HG03139 (cell line): Measurements from ENCODE around the gene PPFIA3.

Experiments used
- ATAC-seq: cut with Tn5 transposase; IDR thresholded peaks from one replicate; pipeline ENCODE4 v1.9.1; 2021; ENCODE audit not compliant: unreplicated experiment

The PPFIA3 gene

DNA sequence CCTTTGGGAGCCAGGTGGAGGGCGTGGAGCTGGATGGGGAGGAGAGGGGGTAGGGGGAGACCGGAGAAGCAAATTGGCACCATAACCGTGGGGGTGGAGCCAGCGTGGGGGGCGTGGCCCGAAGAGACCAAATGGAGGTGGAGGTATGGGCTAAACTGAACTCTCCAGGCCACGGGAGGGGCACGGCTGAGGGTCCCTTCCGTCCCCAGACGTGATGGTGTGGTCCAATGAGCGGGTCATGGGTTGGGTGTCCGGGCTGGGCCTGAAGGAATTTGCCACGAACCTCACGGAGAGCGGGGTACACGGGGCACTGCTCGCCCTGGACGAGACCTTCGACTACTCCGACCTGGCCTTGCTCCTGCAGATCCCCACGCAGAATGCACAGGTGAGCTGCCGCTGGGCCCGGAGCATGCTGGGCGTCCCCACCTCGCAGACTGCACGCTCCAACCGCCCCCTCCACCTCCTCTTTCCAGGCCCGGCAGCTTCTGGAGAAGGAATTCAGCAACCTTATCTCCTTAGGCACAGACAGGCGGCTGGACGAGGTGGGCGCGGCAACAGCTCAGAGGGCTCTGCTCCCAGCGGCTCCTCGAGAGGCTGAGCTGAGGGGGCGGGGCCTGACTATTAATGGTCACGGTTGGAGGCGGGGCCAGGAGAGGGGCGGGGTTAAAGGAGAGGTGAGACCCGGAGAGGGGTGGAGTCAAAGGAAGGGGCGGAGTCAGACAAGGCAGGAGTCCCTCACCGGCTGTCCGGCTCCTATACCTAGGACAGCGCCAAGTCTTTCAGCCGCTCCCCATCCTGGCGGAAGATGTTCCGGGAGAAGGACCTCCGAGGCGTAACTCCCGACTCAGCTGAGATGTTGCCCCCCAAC lies 29.7 kb downstream of the PPFIA3 start:
- ATAC-seq: no peak

- ATAC-seq: no peak
Observed at GRCh38 chr19:49149652-49150105, 30.3 kb downstream of the PPFIA3 start.

DNA sequence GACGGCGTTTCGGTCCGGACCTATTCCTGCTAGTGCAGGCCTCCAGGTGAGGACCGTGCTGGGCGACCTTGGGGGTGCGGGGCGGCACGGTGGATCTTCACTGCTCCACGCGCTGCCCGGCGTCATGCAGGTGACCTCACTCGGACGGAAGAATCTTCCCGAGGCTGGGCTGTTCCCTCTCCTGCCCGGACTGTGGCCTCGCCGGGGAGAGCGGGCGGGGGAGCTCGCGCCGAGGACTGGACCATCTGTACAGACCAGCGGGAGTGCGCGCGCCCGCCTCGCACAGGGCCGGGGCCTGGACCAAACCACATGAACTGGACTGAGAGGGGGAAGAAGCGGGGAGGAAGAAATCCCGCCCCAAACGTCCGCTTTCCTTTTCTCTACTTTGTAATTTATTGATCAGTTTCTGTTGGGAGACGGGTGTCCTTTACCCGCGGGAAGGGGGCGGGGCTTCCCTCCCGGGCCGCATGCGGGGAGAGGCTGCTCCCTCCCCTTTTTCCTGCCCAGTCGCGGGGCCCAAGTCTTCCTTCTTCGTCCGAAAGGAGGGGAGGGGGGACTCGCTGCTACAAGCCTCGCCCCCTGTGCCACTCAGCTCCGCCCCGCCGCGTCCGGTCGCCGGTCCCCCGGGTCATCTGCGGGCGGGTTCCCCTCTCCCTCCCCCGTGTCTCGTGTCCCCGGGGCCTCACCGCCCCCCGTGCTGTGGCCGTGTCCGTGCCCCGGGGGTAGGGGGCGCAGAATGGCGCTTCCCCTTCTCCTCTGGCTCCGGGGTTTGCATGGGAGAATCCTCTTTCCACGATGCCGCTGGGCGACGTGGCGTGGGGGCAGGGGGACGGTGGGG lies 31.0 kb downstream of the PPFIA3 start:
- ATAC-seq: no peak

DNA sequence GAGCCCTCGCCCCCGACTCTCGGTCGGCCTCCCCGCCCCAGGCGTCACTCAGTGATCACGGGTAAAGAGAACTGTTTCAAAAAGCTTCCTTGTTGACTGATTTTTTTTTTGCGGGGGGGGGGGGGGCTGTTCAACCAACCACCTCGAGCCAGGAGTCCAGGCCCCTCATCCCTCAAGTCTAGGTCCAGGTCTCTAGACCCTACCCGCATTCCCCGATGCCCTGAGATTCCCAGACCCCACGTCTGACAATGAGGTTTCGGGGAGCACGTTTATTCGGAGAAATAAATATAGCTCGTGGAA lies 31.6 kb downstream of the PPFIA3 start:
- no peak for ATAC-seq

DNA sequence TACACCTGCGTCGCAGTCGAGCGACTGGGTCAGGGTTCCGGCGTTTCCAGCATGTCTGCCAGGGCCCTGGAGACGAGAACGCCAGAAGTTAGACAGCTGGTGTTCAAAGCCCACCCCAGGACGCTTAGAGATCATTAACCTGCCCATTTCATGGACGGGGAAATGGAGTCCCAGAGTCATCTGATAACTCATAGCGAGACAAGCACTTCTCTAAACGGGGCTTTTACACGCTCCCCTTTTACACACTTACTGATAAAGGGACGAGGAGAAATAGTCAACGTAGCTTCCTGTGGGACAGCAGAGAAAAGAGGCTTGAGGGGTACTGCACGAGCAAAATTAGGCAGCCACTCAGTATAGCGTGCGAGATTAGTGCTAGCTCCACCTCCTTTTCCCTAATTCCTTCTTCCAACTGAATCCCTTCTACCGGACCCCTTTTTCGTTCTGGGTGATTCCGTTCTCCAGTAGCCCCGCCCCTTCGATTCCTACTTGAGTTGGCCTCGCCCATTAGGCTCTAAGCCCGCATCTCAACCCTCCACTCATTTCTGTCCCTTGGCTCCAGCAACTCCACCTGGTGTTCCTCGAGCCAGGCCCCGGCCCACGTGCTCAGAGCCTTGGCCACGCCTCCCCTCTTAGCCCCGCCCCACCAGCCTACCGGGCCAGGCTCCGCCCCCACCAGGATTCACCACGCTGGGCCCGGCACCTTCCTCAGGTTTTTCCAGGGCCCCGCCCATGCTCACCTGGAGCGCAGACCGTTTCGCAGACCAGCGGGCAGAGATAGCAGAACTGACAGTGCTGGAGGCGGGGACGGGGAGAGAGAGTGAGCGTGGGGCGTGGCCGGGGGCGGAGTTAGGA lies 32.1 kb downstream of the PPFIA3 start:
- ATAC-seq: no peak

DNA sequence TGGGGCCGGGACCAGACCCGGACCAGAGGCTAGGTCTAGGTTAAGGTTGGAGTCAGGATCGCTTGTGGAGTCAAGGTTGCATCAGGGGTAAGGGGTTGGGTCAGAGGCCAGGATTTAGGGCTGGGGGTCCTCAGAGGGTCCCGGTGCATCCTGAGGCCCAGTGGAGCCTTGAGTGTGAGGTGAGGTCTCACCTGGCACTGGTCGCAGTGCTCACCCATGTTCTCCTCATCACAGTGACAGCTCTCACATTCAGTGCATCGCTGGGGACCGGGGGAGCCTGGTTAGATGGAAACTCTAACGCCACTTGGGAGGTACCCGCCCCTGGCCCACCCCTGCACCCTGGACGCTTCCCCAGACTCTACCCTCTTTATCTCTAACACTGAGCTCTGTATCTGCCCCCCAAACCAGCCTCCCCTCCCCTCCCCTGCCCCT lies 32.8 kb downstream of the PPFIA3 start:
- ATAC-seq: no peak

DNA sequence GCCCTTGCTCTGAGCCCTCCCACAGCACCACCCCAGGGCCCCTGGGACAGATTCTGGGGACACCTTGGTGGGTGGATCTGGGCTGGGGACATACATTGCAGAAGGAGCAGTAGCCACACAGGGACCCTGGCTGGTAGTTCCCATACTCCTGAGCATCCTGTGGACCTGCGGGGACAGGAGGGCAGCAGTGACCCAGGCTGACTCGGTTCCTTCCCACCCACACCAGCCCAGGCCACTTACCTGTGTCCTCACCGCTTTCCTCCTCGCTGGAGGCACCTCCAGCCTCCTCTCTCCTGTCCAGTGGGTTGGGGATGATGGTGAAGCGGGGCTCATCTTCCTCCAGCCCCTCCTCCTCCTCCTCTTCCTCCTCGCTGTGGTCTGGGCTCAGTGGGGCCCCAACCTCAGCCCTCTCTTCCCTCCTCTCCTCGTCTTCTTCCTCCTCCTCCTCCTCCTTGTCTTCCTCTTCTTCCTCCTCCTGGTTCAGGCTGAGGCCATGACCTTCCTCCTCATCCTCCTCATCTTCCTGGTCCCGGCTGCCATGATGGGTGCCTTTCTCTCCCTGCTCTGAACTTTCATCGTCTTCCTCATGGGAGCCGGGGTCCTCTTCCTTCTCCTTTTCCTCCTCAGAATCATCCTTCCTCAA lies 33.9 kb downstream of the PPFIA3 start:
- ATAC-seq: no peak

DNA sequence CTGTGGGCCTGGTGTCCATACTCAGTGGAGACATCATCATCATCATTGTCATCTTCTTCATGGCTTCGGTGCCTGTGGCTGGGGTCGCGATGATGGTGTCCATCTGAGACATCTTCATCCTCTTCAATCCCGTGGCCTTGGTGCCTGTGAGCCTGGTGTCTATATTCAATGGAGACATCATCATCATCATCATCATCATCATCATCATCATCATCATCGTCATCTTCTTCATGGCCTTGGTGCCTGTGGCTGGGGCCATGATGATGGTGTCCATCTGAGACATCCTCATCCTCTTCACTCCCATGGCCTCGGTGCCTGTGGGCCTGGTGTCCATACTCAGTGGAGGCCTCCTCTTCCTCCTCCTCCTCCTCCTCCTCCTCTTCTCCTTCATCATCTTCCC lies 34.9 kb downstream of the PPFIA3 start:
- ATAC-seq: no peak

GRCh38 chr19:49155005-49155819 lies 35.9 kb downstream of the PPFIA3 start, which contains the start of gene HRC:
Gene HRC, minus strand, starts transcription at chr19:49155396. Its CDS starts 159 bp downstream, at chr19:49155237.
- ATAC-seq: no peak

- no peak for ATAC-seq
Observed at GRCh38 chr19:49155820-49156346, 36.5 kb downstream of the PPFIA3 start.

- ATAC-seq: no peak
Observed at GRCh38 chr19:49157445-49158224, 38.3 kb downstream of the PPFIA3 start, which contains the start of gene TRPM4. Gene TRPM4, plus strand, starts transcription at chr19:49157792. Its CDS starts 75 bp downstream, at chr19:49157867.

GRCh38 chr19:49160450-49161189 lies 41.3 kb downstream of the PPFIA3 start:
- ATAC-seq: no peak

- ATAC-seq: no peak
Observed at GRCh38 chr19:49161987-49162386, 42.6 kb downstream of the PPFIA3 start.

DNA sequence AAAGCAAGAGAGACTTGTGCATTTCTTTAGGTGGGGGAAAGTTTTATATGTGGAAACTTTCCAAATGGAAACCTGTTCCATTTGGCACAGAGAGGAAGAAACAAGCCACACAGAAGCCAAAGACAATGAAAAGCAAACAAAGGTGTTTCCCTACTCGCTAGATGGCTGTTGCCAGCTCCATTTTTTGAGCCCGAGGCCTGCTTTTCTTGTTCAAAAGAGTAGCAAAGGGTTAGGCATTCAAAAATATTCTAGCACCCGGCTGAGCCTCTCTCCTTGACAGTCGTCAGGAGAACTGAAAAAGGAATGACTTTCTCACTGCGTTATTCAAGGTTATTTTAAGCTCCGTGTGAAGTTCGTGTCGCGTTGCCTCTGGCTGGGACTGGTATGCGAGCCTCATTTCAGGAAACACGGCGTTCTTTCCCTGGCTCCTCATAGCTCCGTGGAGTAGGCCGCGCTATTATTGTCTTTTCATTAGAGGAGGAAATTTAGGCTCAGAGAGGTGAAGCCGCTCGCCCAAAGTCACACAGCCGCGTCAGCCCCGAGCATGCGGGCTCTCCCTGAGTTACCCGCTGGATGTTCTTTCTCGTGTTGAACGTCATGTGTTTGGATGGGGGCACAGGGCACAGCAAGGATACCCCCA lies 45.9 kb downstream of the PPFIA3 start:
- ATAC-seq: no peak

DNA sequence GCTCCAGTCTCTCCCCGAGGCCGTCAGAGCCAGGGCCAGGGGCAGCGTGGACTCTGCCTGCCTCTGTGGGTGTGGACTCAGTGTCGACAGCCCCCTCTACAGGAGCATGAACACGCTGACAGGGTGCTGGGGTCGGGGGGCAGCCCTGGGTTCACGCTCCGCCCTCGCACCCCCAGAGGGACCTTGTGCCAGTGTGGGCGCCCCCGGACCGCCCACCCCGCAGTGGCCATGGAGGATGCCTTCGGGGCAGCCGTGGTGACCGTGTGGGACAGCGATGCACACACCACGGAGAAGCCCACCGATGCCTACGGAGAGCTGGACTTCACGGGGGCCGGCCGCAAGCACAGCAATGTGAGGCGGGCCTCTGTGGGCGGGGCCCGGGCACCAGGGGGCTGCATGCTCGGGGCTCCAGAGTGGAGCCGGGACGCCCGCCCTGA lies 46.5 kb downstream of the PPFIA3 start:
- ATAC-seq: no peak

GRCh38 chr19:49167857-49168409 lies 48.6 kb downstream of the PPFIA3 start:
- no peak for ATAC-seq

DNA sequence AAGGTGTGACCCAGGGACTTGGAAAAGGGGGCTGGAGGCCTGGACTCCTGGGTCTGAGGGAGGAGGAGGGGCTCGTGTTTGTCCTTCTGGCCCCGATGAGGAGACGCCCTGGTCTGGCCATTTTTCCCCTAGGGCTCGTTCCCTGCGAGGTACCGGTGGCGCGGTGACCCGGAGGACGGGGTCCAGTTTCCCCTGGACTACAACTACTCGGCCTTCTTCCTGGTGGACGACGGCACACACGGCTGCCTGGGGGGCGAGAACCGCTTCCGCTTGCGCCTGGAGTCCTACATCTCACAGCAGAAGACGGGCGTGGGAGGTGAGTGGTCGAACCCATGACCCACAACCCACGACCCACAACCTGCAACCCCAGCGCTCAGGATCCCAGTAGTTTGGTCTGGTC lies 49.1 kb downstream of the PPFIA3 start:
- ATAC-seq: no peak
